MCF 10A (cell line): ENCODE measurements around the gene ASIC1. TPM values are rescaled to one million over a fixed set of nuclear protein-coding genes. Genes with fewer than 3 reads are reported as not detected.
"Not testable (repeated sequence)": the region's sequence is repeated elsewhere in the genome, so short reads cannot be mapped to it uniquely, and the experiment has no call there.

Experiments used
- BruUV-seq: library from RNA; stranded (reverse); fragments of 400-500 nt; replicated peaks from 2 replicates; lab custom pipeline; 2021; lab: Mats Ljungman, UMichigan
- CTCF ChIA-PET: fragments of 300-600 bp; sonication (Branson Sonifier 250); formaldehyde crosslinking; extraction: SDS; loops from one replicate; lab custom pipeline; 2021; ENCODE audit warnings: antibody characterized with exemption, inconsistent platforms; lab: Yijun Ruan, JAX
- POLR2A ChIA-PET: fragments of 300-600, 350-650 bp; sonication (Branson Sonifier 250); formaldehyde crosslinking; extraction: SDS; loops from one replicate; lab custom pipeline; 2020; ENCODE audit warnings: antibody characterized with exemption, inconsistent platforms; lab: Yijun Ruan, JAX
- DNase-seq: peaks from one replicate; pipeline ENCODE4 v3.0.0-alpha.2; 2018; ENCODE audit not compliant: unreplicated experiment
- H3K27ac Mint-ChIP-seq: one replicate; pipeline ENCODE4 v1.8.0; 2022; ENCODE audit warnings: mild to moderate bottlenecking, low read depth, mixed read lengths; ENCODE audit not compliant: unreplicated experiment
- H3K27me3 Mint-ChIP-seq: one replicate; pipeline ENCODE4 v1.8.0; 2022; ENCODE audit warnings: mixed read lengths; ENCODE audit not compliant: insufficient read depth, unreplicated experiment
- H3K36me3 Mint-ChIP-seq: one replicate; pipeline ENCODE4 v1.8.0; 2022; ENCODE audit warnings: mild to moderate bottlenecking, moderate library complexity, mixed read lengths; ENCODE audit not compliant: insufficient read depth, unreplicated experiment
- H3K4me1 Mint-ChIP-seq: one replicate; pipeline ENCODE4 v1.8.0; 2022; ENCODE audit warnings: mixed read lengths; ENCODE audit not compliant: insufficient read depth, unreplicated experiment
- H3K4me3 Mint-ChIP-seq: one replicate; pipeline ENCODE4 v1.8.0; 2022; ENCODE audit warnings: mild to moderate bottlenecking, moderate library complexity, mixed read lengths; ENCODE audit not compliant: unreplicated experiment
- H3K9me3 Mint-ChIP-seq: one replicate; pipeline ENCODE4 v1.8.0; 2022; ENCODE audit warnings: mixed read lengths; ENCODE audit not compliant: unreplicated experiment
- intact Hi-C: fragments of 100-400 bp; cut with micrococcal nuclease; formaldehyde crosslinking; loops from 2 replicates; pipeline ENCODE4 v1.14.1; 2022
- total RNA-seq: library from RNA; stranded (reverse); gene quantifications from 2 replicates; pipeline ENCODE4 v1.2.3, GENCODE V29; 2022
- TF ChIP-seq, protein P1 (sequence below): fragments of 200-600 bp; IDR thresholded peaks from one replicate; pipeline ENCODE4 v1.8.0; 2022; ENCODE audit warnings: antibody characterized with exemption, mild to moderate bottlenecking; ENCODE audit not compliant: unreplicated experiment

Gene ASIC1
- total RNA-seq, 1 experiment from 2014 or later, result 1.7 TPM

DNA sequence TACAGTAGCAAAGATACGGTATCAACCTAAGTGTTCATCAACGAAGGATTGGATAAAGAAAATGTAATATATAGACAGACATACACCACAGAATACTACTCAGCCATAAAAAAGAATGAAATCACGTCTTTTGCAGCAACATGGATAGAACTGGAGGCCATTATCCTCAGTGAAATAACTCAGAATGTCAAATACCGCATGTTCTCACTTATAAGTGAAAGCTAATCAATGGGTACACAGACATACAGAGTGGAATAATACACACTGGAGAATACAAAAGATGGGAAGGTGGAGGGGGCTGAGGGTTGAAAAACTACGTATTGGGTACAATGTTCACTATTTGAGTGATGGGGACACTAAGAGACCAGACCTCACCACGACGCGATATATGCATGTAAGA is 33.2 kb upstream of the ASIC1 start:
- no TSS peak for BruUV-seq
- Mint-ChIP-seq H3K27ac (peak overlapping the region; percentile 96), H3K36me3 (no peaks in the 10 kb centered on the region), H3K4me1 (peaks cover 39% of the 10 kb centered on the region), H3K27me3 (no peaks in the 10 kb centered on the region), H3K4me3 (peak overlapping the region; percentile 98), H3K9me3 (no peaks in the 10 kb centered on the region)
- intact Hi-C loops, result no loop called here
- TF ChIP-seq, protein P1, sequence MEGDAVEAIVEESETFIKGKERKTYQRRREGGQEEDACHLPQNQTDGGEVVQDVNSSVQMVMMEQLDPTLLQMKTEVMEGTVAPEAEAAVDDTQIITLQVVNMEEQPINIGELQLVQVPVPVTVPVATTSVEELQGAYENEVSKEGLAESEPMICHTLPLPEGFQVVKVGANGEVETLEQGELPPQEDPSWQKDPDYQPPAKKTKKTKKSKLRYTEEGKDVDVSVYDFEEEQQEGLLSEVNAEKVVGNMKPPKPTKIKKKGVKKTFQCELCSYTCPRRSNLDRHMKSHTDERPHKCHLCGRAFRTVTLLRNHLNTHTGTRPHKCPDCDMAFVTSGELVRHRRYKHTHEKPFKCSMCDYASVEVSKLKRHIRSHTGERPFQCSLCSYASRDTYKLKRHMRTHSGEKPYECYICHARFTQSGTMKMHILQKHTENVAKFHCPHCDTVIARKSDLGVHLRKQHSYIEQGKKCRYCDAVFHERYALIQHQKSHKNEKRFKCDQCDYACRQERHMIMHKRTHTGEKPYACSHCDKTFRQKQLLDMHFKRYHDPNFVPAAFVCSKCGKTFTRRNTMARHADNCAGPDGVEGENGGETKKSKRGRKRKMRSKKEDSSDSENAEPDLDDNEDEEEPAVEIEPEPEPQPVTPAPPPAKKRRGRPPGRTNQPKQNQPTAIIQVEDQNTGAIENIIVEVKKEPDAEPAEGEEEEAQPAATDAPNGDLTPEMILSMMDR, result no peak
- ChIA-PET CTCF (interaction anchor here (0.6 to 2.9 kb wide), 6 partner anchors 15 to 283 kb away, joined by 3 to 17 read pairs (median 4); partner anchors contain the start of gene TMBIM6), POLR2A (interaction anchor here (0.6 to 1.9 kb wide), 4 partner anchors 45 to 197 kb away, joined by 3 to 6 read pairs (median 4); partner anchors contain the start of gene SMARCD1)
- DNase-seq, result no peak

DNA sequence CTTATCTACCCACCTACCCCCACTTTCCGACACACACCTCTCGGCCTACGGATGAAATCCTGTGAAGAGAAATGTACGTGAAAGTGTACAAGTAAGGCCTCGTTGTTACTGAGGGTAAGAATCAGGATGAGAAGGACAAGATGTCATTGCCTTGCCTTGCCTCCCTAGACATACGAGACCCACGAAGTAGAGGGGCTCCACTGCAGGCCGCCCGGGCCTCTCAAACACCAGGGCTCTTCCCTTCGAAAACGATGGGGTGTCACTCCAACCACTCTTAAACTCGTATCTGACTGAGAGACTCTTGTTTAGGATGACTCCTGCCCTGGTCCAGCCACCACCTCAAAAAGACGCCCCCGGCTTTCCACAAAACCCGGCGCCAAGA is 32.6 kb upstream of the ASIC1 start:
- no peaks in the 10 kb centered on the region for H3K27me3 Mint-ChIP-seq
- TF ChIP-seq, protein P1, result no peak
- TSS peak; percentile 48 for BruUV-seq
- intact Hi-C loops, result no loop called here
- H3K27ac Mint-ChIP-seq, result peak overlapping the region; percentile 96
- H3K4me3 Mint-ChIP-seq, result peak overlapping the region; percentile 98
- ChIA-PET POLR2A (interaction anchor here (0.6 to 2.0 kb wide), 18 partner anchors 8 to 861 kb away, joined by 3 to 25 read pairs (median 4); partner anchors contain the start of genes COX14, SMARCD1 and TMBIM6), CTCF (interaction anchor here (0.6 to 2.9 kb wide), 7 partner anchors 14 to 283 kb away, joined by 3 to 17 read pairs (median 3); partner anchors contain the start of gene TMBIM6)
- H3K4me1 Mint-ChIP-seq, result peaks cover 35% of the 10 kb centered on the region
- no peaks in the 10 kb centered on the region for H3K36me3 Mint-ChIP-seq
- peak; percentile 24 for DNase-seq
- no peaks in the 10 kb centered on the region for H3K9me3 Mint-ChIP-seq

DNA sequence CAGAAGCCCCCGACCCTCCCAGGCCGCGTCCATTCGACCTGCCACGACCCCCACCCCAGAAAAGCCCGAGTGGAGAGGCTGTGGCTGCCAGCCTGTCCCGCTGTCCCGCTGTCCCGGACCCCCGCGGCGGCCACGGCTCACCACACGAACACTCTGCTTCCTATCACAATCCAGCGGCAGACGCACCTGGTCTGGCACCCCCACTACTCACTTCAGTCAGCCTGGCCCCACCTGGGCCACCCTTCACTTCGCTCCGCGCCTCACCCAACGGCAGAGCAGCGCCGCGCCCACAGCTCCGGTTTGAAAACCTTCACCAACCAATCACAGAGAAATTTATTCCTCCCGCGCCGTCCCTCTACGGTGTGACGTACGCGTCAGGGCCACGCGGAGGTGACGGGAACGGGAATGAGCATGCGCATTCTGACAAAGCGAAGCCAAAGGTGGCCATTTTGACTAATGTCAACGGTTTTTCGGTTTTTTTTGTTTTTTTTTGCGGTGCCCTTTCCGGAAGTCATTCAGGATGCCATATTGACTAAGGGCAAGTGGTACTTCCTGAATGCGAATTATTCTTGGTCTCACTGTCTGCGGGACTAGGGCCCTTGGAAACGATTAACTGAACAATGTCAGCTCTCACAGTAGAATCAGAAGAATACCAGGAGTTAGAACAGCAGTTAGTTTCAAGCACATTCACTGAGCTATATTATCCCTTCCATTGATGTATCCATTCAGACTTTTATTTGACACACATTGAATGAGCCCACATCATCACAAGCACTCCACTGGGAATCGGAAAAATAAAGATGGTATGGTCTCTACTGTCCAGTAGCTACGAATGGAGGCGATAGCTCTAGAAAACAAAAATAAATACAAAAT is 32.0 kb upstream of the ASIC1 start, which contains the start of gene RACGAP1:
RACGAP1 (minus strand) TSS at position 308 of the 873 bp plus-strand sequence. CDS start 8,779 bp downstream, outside the sequence.
- TF ChIP-seq, protein P1, result no peak
- BruUV-seq, result no TSS peak
- DNase-seq, result peak; percentile 99
- no peaks in the 10 kb centered on the region for H3K9me3 Mint-ChIP-seq
- H3K4me3 Mint-ChIP-seq, result peak within 1 kb of the TSS; percentile 98
- ChIA-PET CTCF (interaction anchor here (0.6 to 2.9 kb wide), 9 partner anchors 8 to 284 kb away, joined by 3 to 17 read pairs (median 3); partner anchors contain the start of gene TMBIM6), POLR2A (interaction anchor here (0.6 to 2.0 kb wide), 21 partner anchors 9 to 862 kb away, joined by 3 to 25 read pairs (median 4); partner anchors contain the start of genes COX14, SMARCD1 and TMBIM6)
- H3K27ac Mint-ChIP-seq, result peak within 1 kb of the TSS; percentile 96
- peaks cover 33% of the 10 kb centered on the region for H3K4me1 Mint-ChIP-seq
- no peaks in the 10 kb centered on the region for H3K27me3 Mint-ChIP-seq
- intact Hi-C loops, result no loop called here
- H3K36me3 Mint-ChIP-seq, result no peaks in the 10 kb centered on the region

DNA sequence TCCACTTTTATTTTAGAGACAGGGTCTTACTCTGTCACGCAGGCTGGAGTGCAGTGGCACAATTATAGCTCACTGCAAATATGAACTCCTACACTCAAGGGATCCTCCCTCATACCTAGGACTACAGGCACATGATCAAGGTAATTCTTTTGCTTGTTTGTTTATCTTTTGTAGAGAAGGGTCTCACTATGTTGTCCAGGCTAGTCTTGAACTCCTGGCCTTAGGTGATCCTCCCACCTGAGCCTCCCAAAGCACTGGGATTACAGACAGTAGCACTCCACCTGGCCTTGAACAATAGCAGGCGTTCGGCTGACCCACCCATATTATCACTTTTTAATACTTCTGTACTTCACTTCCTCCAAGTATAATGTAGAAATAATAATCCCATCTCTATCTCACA is 30.7 kb upstream of the ASIC1 start:
- Mint-ChIP-seq H3K4me1 (peaks cover 20% of the 10 kb centered on the region), H3K9me3 (no peaks in the 10 kb centered on the region), H3K27ac (no peak overlapping the region), H3K36me3 (no peaks in the 10 kb centered on the region), H3K4me3 (no peak overlapping the region), H3K27me3 (no peaks in the 10 kb centered on the region)
- no peak for DNase-seq
- intact Hi-C loops, result no loop called here
- ChIA-PET POLR2A (interaction anchor here (2.0 kb wide), 1 partner anchor 13 kb away, joined by 5 read pairs; no protein-coding TSS in a partner anchor), CTCF (interaction anchor here (0.9 to 2.9 kb wide), 3 partner anchors 9 to 29 kb away, joined by 3 to 17 read pairs (median 11); no protein-coding TSS in a partner anchor)
- no TSS peak for BruUV-seq
- TF ChIP-seq, protein P1, result no peak

DNA sequence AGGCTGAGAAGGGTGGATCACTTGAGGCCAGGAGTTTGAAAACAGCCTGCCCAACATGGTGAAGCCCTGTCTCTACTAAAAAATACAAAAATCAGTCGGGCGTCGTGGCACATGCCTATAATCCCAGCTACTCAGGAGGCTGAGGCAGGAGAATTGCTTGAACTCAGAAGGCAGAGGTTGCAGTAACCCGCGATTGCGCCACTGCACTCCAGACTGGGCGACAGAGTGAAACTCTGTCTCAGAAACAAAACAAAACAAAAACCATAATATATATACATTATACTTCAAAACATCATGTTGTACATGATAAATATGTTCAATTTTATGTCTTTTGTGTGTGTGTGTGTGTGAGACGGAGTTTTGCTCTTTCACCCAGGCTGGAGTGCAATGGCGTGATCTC is 26.9 kb upstream of the ASIC1 start:
- POLR2A ChIA-PET, result not testable (repeated sequence)

More for the DNA sequence above, 26.9 kb upstream of the ASIC1 start:
- H3K4me1 Mint-ChIP-seq, H3K9me3 Mint-ChIP-seq, H3K27me3 Mint-ChIP-seq, H3K27ac Mint-ChIP-seq, BruUV-seq, H3K36me3 Mint-ChIP-seq, DNase-seq, H3K4me3 Mint-ChIP-seq, intact Hi-C loops: not testable (repeated sequence)
- CTCF ChIA-PET, result interaction anchor here (0.6 to 1.8 kb wide), 5 partner anchors 9 to 130 kb away, joined by 3 to 11 read pairs (median 4); no protein-coding TSS in a partner anchor
